HepG2 (cell line): Measurements from ENCODE around the gene BPIFB2. TPM values are rescaled to one million over a fixed set of nuclear protein-coding genes. Genes with fewer than 3 reads are reported as not detected.

ENCODE experiments used
- BCL6 ChIP-seq: IDR thresholded peaks from 2 replicates; pipeline ENCODE4 v1.6.1; 2016; ENCODE audit warnings: missing genetic modification reagents, missing compliant biosample characterization
- BRF2 ChIP-seq: sonication (generic); formaldehyde crosslinking; IDR thresholded peaks from 2 replicates; pipeline ENCODE4 v1.8.1; 2022; ENCODE audit warnings: mild to moderate bottlenecking, missing genetic modification reagents
- ELF3 ChIP-seq: IDR thresholded peaks from 2 replicates; pipeline ENCODE4 v1.6.1; 2016; ENCODE audit warnings: missing genetic modification reagents, missing compliant biosample characterization
- KDM1A ChIP-seq: IDR thresholded peaks from 2 replicates; pipeline ENCODE4 v1.6.1; 2016; ENCODE audit warnings: missing compliant biosample characterization
- KLF12 ChIP-seq: sonication (generic); formaldehyde crosslinking; IDR thresholded peaks from 2 replicates; pipeline ENCODE4 v1.4.0; 2020; ENCODE audit warnings: missing genetic modification reagents, borderline replicate concordance
- NFYC ChIP-seq: IDR thresholded peaks from 2 replicates; pipeline ENCODE4 v1.6.1; 2016; ENCODE audit warnings: missing genetic modification reagents, missing compliant biosample characterization
- SAP130 ChIP-seq: IDR thresholded peaks from 2 replicates; pipeline ENCODE4 v1.6.1; 2016; ENCODE audit warnings: low read depth
- ZNF263 ChIP-seq: sonication (generic); formaldehyde crosslinking; IDR thresholded peaks from 2 replicates; pipeline ENCODE4 v1.4.0; 2020; ENCODE audit warnings: missing genetic modification reagents
- ZNF557 ChIP-seq: sonication (generic); formaldehyde crosslinking; IDR thresholded peaks from 2 replicates; pipeline ENCODE4 v1.4.0; 2020; ENCODE audit warnings: missing genetic modification reagents
- ZNF850 ChIP-seq: sonication (generic); formaldehyde crosslinking; conservative IDR thresholded peaks from 2 replicates; pipeline ENCODE4 v1.9.0; 2021; ENCODE audit warnings: mild to moderate bottlenecking, missing genetic modification reagents
- polyA plus RNA-seq, 8 experiments: library from polyadenylated mRNA; depleted of rRNA in 3 of 8; stranded (reverse) in 7 of 8; unstranded in 1 of 8; fragments of >200 nt; fragmentation: Illumina TruSeq in 4 of 8; extraction: Trizol in 4 of 8; gene quantifications; 2 replicates each; pipeline versions ENCODE4 v1.2.1 to v1.2.3, GENCODE V29; 2011 to 2016; ENCODE audit warnings: low read depth in 4 of 8, missing spikeins in 1 of 8, mixed read lengths in 1 of 8; ENCODE audit not compliant: insufficient read depth in 1 of 8
- total RNA-seq, 5 experiments: library from RNA; depleted of rRNA; stranded (reverse); fragments of >200 nt; fragmentation: Illumina TruSeq; extraction: Trizol; gene quantifications; 2 replicates each; pipeline ENCODE4 v1.2.3, GENCODE V29; 2016; ENCODE audit warnings: low read depth in 1 of 5
- TF ChIP-seq, protein P1 (sequence below): sonication (generic); formaldehyde crosslinking; IDR thresholded peaks from 2 replicates; pipeline ENCODE4 v1.8.1; 2023; ENCODE audit warnings: mild to moderate bottlenecking, missing genetic modification reagents
- TF ChIP-seq, protein P2 (sequence below): sonication (generic); formaldehyde crosslinking; IDR thresholded peaks from 2 replicates; pipeline ENCODE4 v1.8.0; 2022; ENCODE audit warnings: low read depth, missing genetic modification reagents
- TF ChIP-seq, protein P3 (sequence below): IDR thresholded peaks from 2 replicates; pipeline ENCODE4 v1.4.0; 2020; ENCODE audit warnings: mild to moderate bottlenecking, missing genetic modification reagents
- TF ChIP-seq, protein P4 (sequence below): sonication (generic); formaldehyde crosslinking; IDR thresholded peaks from 2 replicates; pipeline ENCODE4 v1.5.1; 2020; ENCODE audit warnings: mild to moderate bottlenecking, moderate library complexity, missing genetic modification reagents
- TF ChIP-seq, protein P5 (sequence below): sonication (generic); formaldehyde crosslinking; IDR thresholded peaks from 2 replicates; pipeline ENCODE4 v1.4.0; 2020; ENCODE audit warnings: mild to moderate bottlenecking, missing genetic modification reagents
- TF ChIP-seq, protein P6 (sequence below): IDR thresholded peaks from 2 replicates; pipeline ENCODE4 v1.6.1; 2016; ENCODE audit warnings: low read depth, control low read depth

BPIFB2 gene
- total and polyA plus RNA-seq, 2 of the 13 experiments (the other 11 are each of a cell fraction or from before 2014, with no cell fraction given) = 54.5 to 902 TPM

DNA sequence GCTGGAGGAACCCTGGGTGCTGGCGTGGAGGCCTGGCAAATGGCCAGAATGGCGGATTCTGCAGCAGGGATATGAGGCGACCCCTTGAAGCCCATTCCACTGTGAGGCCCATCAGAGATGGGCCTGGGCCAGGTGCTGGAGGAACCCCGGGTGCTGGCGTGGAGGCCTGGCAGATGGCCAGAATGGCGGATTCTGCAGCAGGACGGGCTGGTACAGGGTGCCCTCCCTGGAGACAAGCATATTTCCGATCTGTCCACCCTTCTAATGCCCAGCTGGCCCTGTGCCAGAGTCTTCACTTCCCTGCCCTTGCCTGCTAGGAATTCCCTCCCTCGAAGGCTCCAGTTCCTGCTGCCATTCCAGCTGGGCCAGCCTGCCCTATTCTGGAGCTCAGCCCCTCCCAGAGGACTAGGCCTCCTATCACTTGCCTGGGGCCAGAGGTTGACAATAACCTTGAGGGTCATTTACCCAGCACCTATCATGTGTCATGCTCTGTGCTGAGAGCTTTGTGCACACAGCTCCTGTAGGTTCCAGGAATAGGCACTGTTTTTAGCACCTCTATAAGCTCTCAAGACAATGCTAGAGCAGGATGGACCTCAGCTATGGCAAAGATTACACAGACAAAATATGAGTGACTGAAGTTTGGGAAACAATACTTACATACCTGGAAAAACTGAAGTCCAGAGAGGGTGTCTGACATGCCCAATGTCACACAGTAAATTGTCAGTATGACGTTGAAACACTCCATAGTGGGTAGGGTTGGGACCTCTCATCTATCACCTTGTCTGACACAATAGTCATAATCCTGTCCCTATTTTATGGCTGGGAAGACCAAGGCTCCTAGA is 24.7 kb upstream of the BPIFB2 start (continued):
- TF ChIP-seq, protein P1, sequence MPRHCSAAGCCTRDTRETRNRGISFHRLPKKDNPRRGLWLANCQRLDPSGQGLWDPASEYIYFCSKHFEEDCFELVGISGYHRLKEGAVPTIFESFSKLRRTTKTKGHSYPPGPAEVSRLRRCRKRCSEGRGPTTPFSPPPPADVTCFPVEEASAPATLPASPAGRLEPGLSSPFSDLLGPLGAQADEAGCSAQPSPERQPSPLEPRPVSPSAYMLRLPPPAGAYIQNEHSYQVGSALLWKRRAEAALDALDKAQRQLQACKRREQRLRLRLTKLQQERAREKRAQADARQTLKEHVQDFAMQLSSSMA (CRISPR knock-in tag) = no peak
- TF ChIP-seq, protein P2, sequence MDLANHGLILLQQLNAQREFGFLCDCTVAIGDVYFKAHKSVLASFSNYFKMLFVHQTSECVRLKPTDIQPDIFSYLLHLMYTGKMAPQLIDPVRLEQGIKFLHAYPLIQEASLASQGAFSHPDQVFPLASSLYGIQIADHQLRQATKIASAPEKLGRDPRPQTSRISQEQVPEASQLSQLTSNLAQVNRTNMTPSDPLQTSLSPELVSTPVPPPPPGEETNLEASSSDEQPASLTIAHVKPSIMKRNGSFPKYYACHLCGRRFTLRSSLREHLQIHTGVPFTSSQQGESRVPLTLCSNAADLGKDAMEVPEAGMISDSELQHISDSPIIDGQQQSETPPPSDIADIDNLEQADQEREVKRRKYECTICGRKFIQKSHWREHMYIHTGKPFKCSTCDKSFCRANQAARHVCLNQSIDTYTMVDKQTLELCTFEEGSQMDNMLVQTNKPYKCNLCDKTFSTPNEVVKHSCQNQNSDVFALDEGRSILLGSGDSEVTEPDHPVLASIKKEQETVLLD = 0 out of 2 replicates have a peak, but pooled peaks have one; percentile 7
- TF ChIP-seq BRF2 (CRISPR knock-in tag) = no peak
- TF ChIP-seq, protein P3, sequence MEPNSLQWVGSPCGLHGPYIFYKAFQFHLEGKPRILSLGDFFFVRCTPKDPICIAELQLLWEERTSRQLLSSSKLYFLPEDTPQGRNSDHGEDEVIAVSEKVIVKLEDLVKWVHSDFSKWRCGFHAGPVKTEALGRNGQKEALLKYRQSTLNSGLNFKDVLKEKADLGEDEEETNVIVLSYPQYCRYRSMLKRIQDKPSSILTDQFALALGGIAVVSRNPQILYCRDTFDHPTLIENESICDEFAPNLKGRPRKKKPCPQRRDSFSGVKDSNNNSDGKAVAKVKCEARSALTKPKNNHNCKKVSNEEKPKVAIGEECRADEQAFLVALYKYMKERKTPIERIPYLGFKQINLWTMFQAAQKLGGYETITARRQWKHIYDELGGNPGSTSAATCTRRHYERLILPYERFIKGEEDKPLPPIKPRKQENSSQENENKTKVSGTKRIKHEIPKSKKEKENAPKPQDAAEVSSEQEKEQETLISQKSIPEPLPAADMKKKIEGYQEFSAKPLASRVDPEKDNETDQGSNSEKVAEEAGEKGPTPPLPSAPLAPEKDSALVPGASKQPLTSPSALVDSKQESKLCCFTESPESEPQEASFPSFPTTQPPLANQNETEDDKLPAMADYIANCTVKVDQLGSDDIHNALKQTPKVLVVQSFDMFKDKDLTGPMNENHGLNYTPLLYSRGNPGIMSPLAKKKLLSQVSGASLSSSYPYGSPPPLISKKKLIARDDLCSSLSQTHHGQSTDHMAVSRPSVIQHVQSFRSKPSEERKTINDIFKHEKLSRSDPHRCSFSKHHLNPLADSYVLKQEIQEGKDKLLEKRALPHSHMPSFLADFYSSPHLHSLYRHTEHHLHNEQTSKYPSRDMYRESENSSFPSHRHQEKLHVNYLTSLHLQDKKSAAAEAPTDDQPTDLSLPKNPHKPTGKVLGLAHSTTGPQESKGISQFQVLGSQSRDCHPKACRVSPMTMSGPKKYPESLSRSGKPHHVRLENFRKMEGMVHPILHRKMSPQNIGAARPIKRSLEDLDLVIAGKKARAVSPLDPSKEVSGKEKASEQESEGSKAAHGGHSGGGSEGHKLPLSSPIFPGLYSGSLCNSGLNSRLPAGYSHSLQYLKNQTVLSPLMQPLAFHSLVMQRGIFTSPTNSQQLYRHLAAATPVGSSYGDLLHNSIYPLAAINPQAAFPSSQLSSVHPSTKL = peak; percentile 26; the same call in 1 of the 2 replicates
- TF ChIP-seq SAP130 (CRISPR knock-in tag) = 0 out of 2 replicates have a peak, but pooled peaks have one; percentile 27
- TF ChIP-seq ZNF263 = 0 out of 2 replicates have a peak, but pooled peaks have one; percentile 11
- TF ChIP-seq ZNF850 = no peak
- TF ChIP-seq, protein P4, sequence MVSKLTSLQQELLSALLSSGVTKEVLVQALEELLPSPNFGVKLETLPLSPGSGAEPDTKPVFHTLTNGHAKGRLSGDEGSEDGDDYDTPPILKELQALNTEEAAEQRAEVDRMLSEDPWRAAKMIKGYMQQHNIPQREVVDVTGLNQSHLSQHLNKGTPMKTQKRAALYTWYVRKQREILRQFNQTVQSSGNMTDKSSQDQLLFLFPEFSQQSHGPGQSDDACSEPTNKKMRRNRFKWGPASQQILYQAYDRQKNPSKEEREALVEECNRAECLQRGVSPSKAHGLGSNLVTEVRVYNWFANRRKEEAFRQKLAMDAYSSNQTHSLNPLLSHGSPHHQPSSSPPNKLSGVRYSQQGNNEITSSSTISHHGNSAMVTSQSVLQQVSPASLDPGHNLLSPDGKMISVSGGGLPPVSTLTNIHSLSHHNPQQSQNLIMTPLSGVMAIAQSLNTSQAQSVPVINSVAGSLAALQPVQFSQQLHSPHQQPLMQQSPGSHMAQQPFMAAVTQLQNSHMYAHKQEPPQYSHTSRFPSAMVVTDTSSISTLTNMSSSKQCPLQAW (CRISPR knock-in tag) = peak; percentile 53; the same call in 1 of the 2 replicates
- TF ChIP-seq NFYC (CRISPR knock-in tag) = no peak
- TF ChIP-seq ELF3 = 0 out of 2 replicates have a peak, but pooled peaks have one; percentile 25
- TF ChIP-seq BCL6 (CRISPR knock-in tag) = peak; percentile 39; the same call in 1 of the 2 replicates
- TF ChIP-seq, protein P5, sequence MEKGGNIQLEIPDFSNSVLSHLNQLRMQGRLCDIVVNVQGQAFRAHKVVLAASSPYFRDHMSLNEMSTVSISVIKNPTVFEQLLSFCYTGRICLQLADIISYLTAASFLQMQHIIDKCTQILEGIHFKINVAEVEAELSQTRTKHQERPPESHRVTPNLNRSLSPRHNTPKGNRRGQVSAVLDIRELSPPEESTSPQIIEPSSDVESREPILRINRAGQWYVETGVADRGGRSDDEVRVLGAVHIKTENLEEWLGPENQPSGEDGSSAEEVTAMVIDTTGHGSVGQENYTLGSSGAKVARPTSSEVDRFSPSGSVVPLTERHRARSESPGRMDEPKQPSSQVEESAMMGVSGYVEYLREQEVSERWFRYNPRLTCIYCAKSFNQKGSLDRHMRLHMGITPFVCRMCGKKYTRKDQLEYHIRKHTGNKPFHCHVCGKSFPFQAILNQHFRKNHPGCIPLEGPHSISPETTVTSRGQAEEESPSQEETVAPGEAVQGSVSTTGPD (CRISPR knock-in tag) = no peak
- TF ChIP-seq ZNF557 (CRISPR knock-in tag) = no peak
- no peak for TF ChIP-seq KLF12 (CRISPR knock-in tag)
- TF ChIP-seq, protein P6, sequence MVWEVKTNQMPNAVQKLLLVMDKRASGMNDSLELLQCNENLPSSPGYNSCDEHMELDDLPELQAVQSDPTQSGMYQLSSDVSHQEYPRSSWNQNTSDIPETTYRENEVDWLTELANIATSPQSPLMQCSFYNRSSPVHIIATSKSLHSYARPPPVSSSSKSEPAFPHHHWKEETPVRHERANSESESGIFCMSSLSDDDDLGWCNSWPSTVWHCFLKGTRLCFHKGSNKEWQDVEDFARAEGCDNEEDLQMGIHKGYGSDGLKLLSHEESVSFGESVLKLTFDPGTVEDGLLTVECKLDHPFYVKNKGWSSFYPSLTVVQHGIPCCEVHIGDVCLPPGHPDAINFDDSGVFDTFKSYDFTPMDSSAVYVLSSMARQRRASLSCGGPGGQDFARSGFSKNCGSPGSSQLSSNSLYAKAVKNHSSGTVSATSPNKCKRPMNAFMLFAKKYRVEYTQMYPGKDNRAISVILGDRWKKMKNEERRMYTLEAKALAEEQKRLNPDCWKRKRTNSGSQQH (CRISPR knock-in tag) = no peak
- TF ChIP-seq KDM1A (CRISPR knock-in tag) = peak; percentile 65; the same call in 1 of the 2 replicates
